GM12878 (cell line): ENCODE results near the gene EEF1AKMT2. TPM values are rescaled to one million over a fixed set of nuclear protein-coding genes. Genes with fewer than 3 reads are reported as not detected.

Experiments used
- ATAC-seq: fragments of 200-7000 bp; cut with Tn5 transposase; 3 replicates; pipeline ENCODE4 v1.9.1; 2020; ENCODE audit warnings: mild to moderate bottlenecking, moderate library complexity
- BruUV-seq: library from RNA; stranded (reverse); fragments of 400-500 nt; replicated peaks from 2 replicates; lab custom pipeline; 2021; lab: Mats Ljungman, UMichigan
- CTCF ChIA-PET: fragments of 300-600 bp; sonication (Branson Sonifier 250); formaldehyde crosslinking; extraction: SDS; loops from one replicate; lab custom pipeline; 2021; ENCODE audit warnings: inconsistent platforms; lab: Yijun Ruan, JAX
- POLR2A ChIA-PET: fragments of 350-600 bp; formaldehyde crosslinking; extraction: SDS; loops from one replicate; lab custom pipeline; 2021; ENCODE audit warnings: inconsistent platforms; lab: Charles Lee
- RAD21 ChIA-PET: fragments of 300-600 bp; sonication (Branson Sonifier 250); formaldehyde crosslinking; loops from one replicate; lab custom pipeline; 2023; ENCODE audit warnings: antibody characterized with exemption; ENCODE audit not compliant: unreplicated experiment; lab: Charles Lee
- SMC1A ChIA-PET: fragments of 300-600 bp; sonication (Branson Sonifier 250); formaldehyde crosslinking; loops from one replicate; lab custom pipeline; 2023; ENCODE audit not compliant: unreplicated experiment, uncharacterized antibody; lab: Charles Lee
- DNase-seq: peaks from one replicate; pipeline ENCODE4 v3.0.0-alpha.2; 2011; ENCODE audit warnings: low read depth, low spot score
- FAIRE-seq: peaks from 3 replicates; lab custom pipeline; 2011; peaks lifted over from hg19 to GRCh38; lab: Jason Lieb, UNC
- H2AFZ ChIP-seq: 2 replicates; pipeline ENCODE4 v1.6.0; 2011; ENCODE audit warnings: low read depth, low read length, control low read depth; ENCODE audit not compliant: control insufficient read depth
- H3K27ac ChIP-seq: 2 replicates; pipeline ENCODE4 v1.5.1; 2011; ENCODE audit warnings: control low read depth; ENCODE audit not compliant: control insufficient read depth, insufficient read depth
- H3K27me3 ChIP-seq, 2 experiments: replicated peaks in 1 of 2; 2 replicates each; pipeline versions ENCODE4 v1.6.0 to v1.6.1; 2011; ENCODE audit warnings: low read length in 1 of 2; ENCODE audit not compliant: control insufficient read depth in 2 of 2, insufficient read depth in 2 of 2
- H3K36me3 ChIP-seq, 2 experiments: 2 replicates each; pipeline ENCODE4 v1.5.1; 2011; ENCODE audit warnings: low read length in 1 of 2; ENCODE audit not compliant: control insufficient read depth in 2 of 2, insufficient read depth in 2 of 2
- H3K4me1 ChIP-seq: 2 replicates; pipeline ENCODE4 v1.6.1; 2011; ENCODE audit warnings: mild to moderate bottlenecking, low read length, moderate library complexity, mixed read lengths; ENCODE audit not compliant: control insufficient read depth, insufficient read depth
- H3K4me2 ChIP-seq: 2 replicates; pipeline ENCODE4 v1.6.0; 2011; ENCODE audit warnings: control low read depth; ENCODE audit not compliant: control insufficient read depth, insufficient read depth
- H3K4me3 ChIP-seq: fragments of 200-600 bp; sonication (generic); 2 replicates; pipeline ENCODE4 v1.5.1; 2016
- H3K79me2 ChIP-seq: 2 replicates; pipeline ENCODE4 v1.6.0; 2011; ENCODE audit warnings: low read length; ENCODE audit not compliant: control insufficient read depth, insufficient read depth
- H3K9ac ChIP-seq: 2 replicates; pipeline ENCODE4 v1.8.0; 2011; ENCODE audit warnings: low read length, control low read depth, mixed read lengths; ENCODE audit not compliant: control insufficient read depth, insufficient read depth
- H3K9me3 ChIP-seq: replicated peaks from 3 replicates; pipeline ENCODE4 v1.5.1; 2011; ENCODE audit warnings: mild to moderate bottlenecking, low read length; ENCODE audit not compliant: control insufficient read depth, insufficient read depth
- H4K20me1 ChIP-seq: 2 replicates; pipeline ENCODE4 v1.6.0; 2011; ENCODE audit not compliant: control insufficient read depth, insufficient read depth
- CHD2 ChIP-seq: IDR thresholded peaks from 2 replicates; pipeline ENCODE4 v1.6.1; 2011; ENCODE audit warnings: low read depth, low read length, improper control_type of control experiment, borderline replicate concordance
- HDAC6 ChIP-seq: fragments of 200-600 bp; sonication (generic); IDR thresholded peaks from one replicate; pipeline ENCODE4 v1.8.0; 2017; ENCODE audit warnings: antibody characterized with exemption; ENCODE audit not compliant: unreplicated experiment
- IRF4 ChIP-seq: IDR thresholded peaks from 2 replicates; pipeline ENCODE4 v1.6.1; 2011; ENCODE audit warnings: low read depth, low read length
- MYC ChIP-seq: IDR thresholded peaks from 2 replicates; pipeline ENCODE4 v1.6.1; 2011; ENCODE audit warnings: mild to moderate bottlenecking, low read length, moderate library complexity, inconsistent platforms; ENCODE audit not compliant: insufficient read depth, insufficient replicate concordance, insufficient read length, severe bottlenecking
- NFXL1 ChIP-seq: fragments of 450-650 bp; IDR thresholded peaks from 2 replicates; pipeline ENCODE4 v1.6.1; 2017; ENCODE audit warnings: antibody characterized with exemption, mild to moderate bottlenecking, borderline replicate concordance
- PAX8 ChIP-seq: fragments of 450-650 bp; IDR thresholded peaks from 2 replicates; pipeline ENCODE4 v1.6.1; 2017; ENCODE audit warnings: mild to moderate bottlenecking, moderate library complexity
- RAD51 ChIP-seq: fragments of 450-650 bp; IDR thresholded peaks from 2 replicates; pipeline ENCODE4 v1.6.1; 2016; ENCODE audit warnings: moderate library complexity, mild to moderate bottlenecking, inconsistent platforms
- RUNX3 ChIP-seq: IDR thresholded peaks from 2 replicates; pipeline ENCODE4 v1.6.1; 2012; ENCODE audit warnings: low read length, inconsistent platforms
- SMC3 ChIP-seq: IDR thresholded peaks from 2 replicates; pipeline ENCODE4 v1.6.1; 2011; ENCODE audit warnings: low read length, improper control_type of control experiment, borderline replicate concordance
- TBL1XR1 ChIP-seq: IDR thresholded peaks from 2 replicates; pipeline ENCODE4 v1.6.1; 2012; ENCODE audit warnings: low read depth, low read length, improper control_type of control experiment
- YY1 ChIP-seq: IDR thresholded peaks from 2 replicates; pipeline ENCODE4 v1.6.1; 2011; ENCODE audit warnings: low read depth, mild to moderate bottlenecking, low read length
- ZNF687 ChIP-seq: fragments of 450-650 bp; IDR thresholded peaks from 2 replicates; pipeline ENCODE4 v1.6.1; 2017; ENCODE audit warnings: mild to moderate bottlenecking, moderate library complexity
- ZSCAN29 ChIP-seq: fragments of 450-650 bp; IDR thresholded peaks from 2 replicates; pipeline ENCODE4 v1.6.1; 2017; ENCODE audit warnings: mild to moderate bottlenecking, moderate library complexity
- WGBS: methylation state at CpG from one replicate; pipeline ENCODE4 v1.1.6; 2016; ENCODE audit warnings: low lambda C conversion rate; ENCODE audit not compliant: insufficient replicate concordance, insufficient coverage; ENCODE audit errors: missing lambda C conversion rate; 5-methylcytosine and 5-hydroxymethylcytosine counted together
- in situ Hi-C: fragments of 300-500 bp; cut with MboI; formaldehyde crosslinking; loops from 9 replicates; pipeline ENCODE4 v1.14.3; 2018; ENCODE audit warnings: mixed read lengths
- intact Hi-C: fragments of 100-400 bp; cut with micrococcal nuclease; formaldehyde crosslinking; loops from one replicate; pipeline ENCODE4 v1.14.2; 2022; ENCODE audit not compliant: unreplicated experiment
- polyA plus RNA-seq, 11 experiments: library from polyadenylated mRNA; depleted of rRNA in 4 of 11; unstranded in 6 of 11; stranded (reverse) in 5 of 11; fragments of >200 nt; fragmentation: Nextera tagmentation in 4 of 11; fragmentation: Illumina TruSeq in 1 of 11; extraction: Ambion mirVana in 4 of 11; extraction: Trizol in 1 of 11; gene quantifications; 1 replicate in 1 of 11; 2 replicates in 10 of 11; pipeline versions ENCODE4 v1.2.1 to v1.2.3, GENCODE V29; 2011 to 2016; ENCODE audit warnings: inconsistent platforms in 2 of 11, missing spikeins in 2 of 11, low read depth in 1 of 11
- total RNA-seq, 4 experiments: library from RNA; depleted of rRNA in 3 of 4; stranded (reverse); fragments of >200 nt in 3 of 4; fragmentation: Illumina TruSeq in 1 of 4; extraction: Trizol in 1 of 4; gene quantifications; 2 replicates each; pipeline versions ENCODE4 v1.2.1 to v1.2.3, GENCODE V29; 2013 to 2021
- TF ChIP-seq, protein P1 (sequence below): IDR thresholded peaks from 2 replicates; pipeline ENCODE4 v1.6.1; 2011; ENCODE audit warnings: low read depth, mild to moderate bottlenecking, low read length, moderate library complexity, borderline replicate concordance; ENCODE audit errors: extremely low read depth

EEF1AKMT2 gene
- total and polyA plus RNA-seq, 10 of the 15 experiments (the other 5 are each of a cell fraction or from before 2014, with no cell fraction given), result 9.1 to 29.3 (median 23.6) TPM

DNA sequence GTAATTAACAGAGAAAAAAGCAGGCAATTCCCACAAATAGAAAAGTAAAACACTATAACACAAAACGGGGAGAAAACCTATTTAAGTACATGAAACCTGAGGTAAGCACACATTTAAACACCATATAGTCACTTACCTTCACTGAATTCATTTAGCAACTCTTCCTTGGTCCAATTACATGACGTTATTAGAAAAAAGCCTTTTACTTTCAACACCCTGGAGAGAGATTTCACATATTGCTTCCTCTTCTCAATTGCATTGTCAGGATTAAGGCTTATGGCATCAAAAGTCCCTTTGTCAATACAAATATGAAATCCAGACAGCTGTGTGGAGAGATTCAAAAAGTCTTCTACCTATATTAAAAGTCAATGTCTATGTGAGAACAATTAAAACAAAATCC is 26.4 kb downstream of the EEF1AKMT2 start:
- CTCF ChIA-PET, result interaction anchor here (0.6 to 1.1 kb wide), 3 partner anchors 10 to 145 kb away, joined by 3 read pairs; no protein-coding TSS in a partner anchor

More for the DNA sequence above, 26.4 kb downstream of the EEF1AKMT2 start:
- WGBS, result 65% methylated on average over 2 of the region's 2 CpGs
- intact Hi-C loops (no loop called here), in situ Hi-C loops (no loop called here)
- ATAC-seq (no peak), FAIRE-seq (no peak), DNase-seq (no peak)
- ChIA-PET SMC1A (interaction anchor here (1.1 to 1.6 kb wide), 5 partner anchors 9 to 65 kb away, joined by 3 to 7 read pairs (median 5); no protein-coding TSS in a partner anchor), POLR2A (interaction anchor here (1.1 kb wide), 1 partner anchor 9 kb away, joined by 5 read pairs; no protein-coding TSS in a partner anchor), RAD21 (no interaction called here)
- Histone ChIP-seq H3K9me3 (no peaks in the 10 kb centered on the region), H3K27ac (no peak overlapping the region), H3K36me3 (peaks cover 0 to 1% of the 10 kb centered on the region in 2 experiments; a peak in 1 of 4 replicates), H3K79me2 (no peaks in the 10 kb centered on the region), H4K20me1 (no peaks in the 10 kb centered on the region), H3K4me3 (no peak overlapping the region), H2AFZ (no peak overlapping the region), H3K4me1 (no peaks in the 10 kb centered on the region), H3K9ac (no peak overlapping the region), H3K4me2 (no peak overlapping the region), H3K27me3 (no peaks in the 10 kb centered on the region)
- no TSS peak for BruUV-seq
- no peak for TF ChIP-seq ZSCAN29
- no peak for TF ChIP-seq PAX8
- TF ChIP-seq RUNX3, result no peak
- TF ChIP-seq IRF4, result no peak
- TF ChIP-seq, protein P1, sequence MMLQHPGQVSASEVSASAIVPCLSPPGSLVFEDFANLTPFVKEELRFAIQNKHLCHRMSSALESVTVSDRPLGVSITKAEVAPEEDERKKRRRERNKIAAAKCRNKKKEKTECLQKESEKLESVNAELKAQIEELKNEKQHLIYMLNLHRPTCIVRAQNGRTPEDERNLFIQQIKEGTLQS, result no peak
- no peak for TF ChIP-seq SMC3
- no peak for TF ChIP-seq CHD2
- TF ChIP-seq ZNF687, result no peak
- TF ChIP-seq TBL1XR1, result no peak
- TF ChIP-seq HDAC6, result no peak
- no peak for TF ChIP-seq NFXL1
- TF ChIP-seq RAD51, result no peak
- TF ChIP-seq MYC, result no peak
- no peak for TF ChIP-seq YY1
